Measurements from ENCODE around the gene DOHH. TPM values are rescaled to one million over a fixed set of nuclear protein-coding genes. Genes with fewer than 3 reads are reported as not detected.

The DOHH gene
- total RNA-seq, 4 donors from 2014 or later = 15.3 to 59.5 (median 42.8) TPM

GRCh38 chr19:3526507-3527237 lies 26.2 kb upstream of the DOHH start:
- in situ Hi-C loops (cut with MboI; ENCODE audit: low sequenced_read_pairs in 4 of 4) = no loop called here
- Histone ChIP-seq H3K27me3 (no peaks in the 10 kb centered on the region), H3K9me3 (no peaks in the 10 kb centered on the region), H3K4me1 (no peaks in the 10 kb centered on the region), H3K27ac (no peak overlapping the region), H3K4me3 (no peak overlapping the region), H3K36me3 (peaks cover 0 to 59% of the 10 kb centered on the region in 2 donors)
- no peak for DNase-seq
- no peak for TF ChIP-seq POLR2A (IDR thresholded peaks at IDR 0.05)
- TF ChIP-seq CTCF (IDR thresholded peaks at IDR 0.05 in 4 of 5, conservative IDR thresholded peaks at IDR 0.05 in 1 of 5) = no peak
- no peak for ATAC-seq
- intact Hi-C loops (cut with DNase I; ENCODE audit: low total_unique reads) = no loop called here

GRCh38 chr19:3524904-3525451 lies 24.5 kb upstream of the DOHH start:
- ATAC-seq = no peak

GRCh38 chr19:3524078-3524842 lies 23.8 kb upstream of the DOHH start:
- no peaks in the 10 kb centered on the region for H3K27me3 ChIP-seq
- no peak for TF ChIP-seq POLR2A (IDR thresholded peaks at IDR 0.05)
- no peak for TF ChIP-seq CTCF (IDR thresholded peaks at IDR 0.05 in 4 of 5, conservative IDR thresholded peaks at IDR 0.05 in 1 of 5)
- intact Hi-C loops (cut with DNase I; ENCODE audit: low total_unique reads) (no loop called here), in situ Hi-C loops (cut with MboI; ENCODE audit: low sequenced_read_pairs in 4 of 4) (no loop called here)
- no peak overlapping the region for H3K4me3 ChIP-seq
- no peaks in the 10 kb centered on the region for H3K4me1 ChIP-seq
- ATAC-seq = no peak
- DNase-seq = no peak
- peaks cover 0 to 52% of the 10 kb centered on the region in 2 donors for H3K36me3 ChIP-seq
- H3K27ac ChIP-seq = no peak overlapping the region
- H3K9me3 ChIP-seq = no peaks in the 10 kb centered on the region

More at GRCh38 chr19:3524904-3525451, 24.5 kb upstream of the DOHH start:
- Histone ChIP-seq H3K27ac (no peak overlapping the region), H3K36me3 (peaks cover 0 to 52% of the 10 kb centered on the region in 2 donors), H3K27me3 (no peaks in the 10 kb centered on the region), H3K9me3 (no peaks in the 10 kb centered on the region), H3K4me3 (no peak overlapping the region), H3K4me1 (no peaks in the 10 kb centered on the region)
- intact Hi-C loops (cut with DNase I; ENCODE audit: low total_unique reads) = no loop called here
- in situ Hi-C loops (cut with MboI; ENCODE audit: low sequenced_read_pairs in 4 of 4) = no loop called here
- TF ChIP-seq CTCF (IDR thresholded peaks at IDR 0.05 in 4 of 5, conservative IDR thresholded peaks at IDR 0.05 in 1 of 5) (no peak), POLR2A (IDR thresholded peaks at IDR 0.05) (no peak)
- DNase-seq = no peak

GRCh38 chr19:3523361-3524077 lies 23.0 kb upstream of the DOHH start:
- H3K27ac ChIP-seq = no peak overlapping the region
- no peaks in the 10 kb centered on the region for H3K27me3 ChIP-seq
- DNase-seq (no peak), ATAC-seq (no peak)
- no peaks in the 10 kb centered on the region for H3K4me1 ChIP-seq
- H3K9me3 ChIP-seq = no peaks in the 10 kb centered on the region
- H3K4me3 ChIP-seq = no peak overlapping the region
- intact Hi-C loops (cut with DNase I; ENCODE audit: low total_unique reads) (no loop called here), in situ Hi-C loops (cut with MboI; ENCODE audit: low sequenced_read_pairs in 4 of 4) (no loop called here)
- no peak for TF ChIP-seq CTCF (IDR thresholded peaks at IDR 0.05 in 4 of 5, conservative IDR thresholded peaks at IDR 0.05 in 1 of 5)
- H3K36me3 ChIP-seq = peaks cover 0 to 52% of the 10 kb centered on the region in 2 donors

Measured in gastrocnemius medialis (tissue), 4 donors.